ENCODE results near the gene PI4KB. TPM values are rescaled to one million over a fixed set of nuclear protein-coding genes. Genes with fewer than 3 reads are reported as not detected.
"Not testable (repeated sequence)": the region's sequence is repeated elsewhere in the genome, so short reads cannot be mapped to it uniquely, and the experiment has no call there.

Gene PI4KB
- polyA plus RNA-seq, 1 donor, result 51.9 TPM

DNA sequence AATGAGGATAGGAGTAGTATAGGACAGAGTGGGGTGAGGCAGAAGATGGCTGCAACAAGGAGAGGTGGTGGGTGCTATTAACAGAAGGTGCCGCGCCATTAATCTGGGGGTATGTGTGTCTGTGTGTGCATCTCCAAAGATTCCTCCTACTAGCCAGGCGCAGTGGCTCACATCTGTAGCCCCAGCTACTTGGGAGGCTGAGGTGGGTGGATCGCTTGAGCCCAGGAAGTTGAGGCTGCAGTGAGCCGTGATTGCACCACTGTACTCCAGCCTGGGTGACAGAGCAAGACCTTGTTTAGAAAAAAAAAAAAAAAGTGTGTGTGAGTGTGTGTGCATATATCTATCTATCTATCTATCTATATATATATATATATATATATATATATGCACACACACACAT, 51.9 kb downstream of the PI4KB start:
- DNase-seq; H3K9me3 ChIP-seq (ENCODE audit: control insufficient read depth, low read depth, low read length); H3K4me1 ChIP-seq (ENCODE audit: control insufficient read depth, insufficient read depth, low read length); H3K27me3 ChIP-seq (ENCODE audit: control insufficient read depth, insufficient read depth, low read length); H3K27ac ChIP-seq (ENCODE audit: low read length); H3K36me3 ChIP-seq (ENCODE audit: control insufficient read depth, insufficient read depth, low read length); H3K4me3 ChIP-seq (ENCODE audit: low read length): not testable (repeated sequence)
- no CpG with 5 or more reads among the region's 5 CpGs for WGBS (ENCODE audit: insufficient coverage, low lambda C conversion rate)

- DNase-seq, result no peak
- Histone ChIP-seq H3K9me3 (ENCODE audit: control insufficient read depth, low read depth, low read length) (no peaks in the 10 kb centered on the region), H3K36me3 (ENCODE audit: control insufficient read depth, insufficient read depth, low read length) (peaks cover 2% of the 10 kb centered on the region), H3K27me3 (ENCODE audit: control insufficient read depth, insufficient read depth, low read length) (no peaks in the 10 kb centered on the region), H3K4me3 (ENCODE audit: low read length) (no peak overlapping the region), H3K4me1 (ENCODE audit: control insufficient read depth, insufficient read depth, low read length) (no peaks in the 10 kb centered on the region), H3K27ac (ENCODE audit: low read length) (no peak overlapping the region)
- WGBS (ENCODE audit: insufficient coverage, low lambda C conversion rate), result no CpG with 5 or more reads among the region's 3 CpGs
Observed at GRCh38 chr1:151273924-151274466, 53.2 kb downstream of the PI4KB start.

- Histone ChIP-seq H3K27ac (ENCODE audit: low read length) (no peak overlapping the region), H3K9me3 (ENCODE audit: control insufficient read depth, low read depth, low read length) (no peaks in the 10 kb centered on the region), H3K4me3 (ENCODE audit: low read length) (no peak overlapping the region), H3K4me1 (ENCODE audit: control insufficient read depth, insufficient read depth, low read length) (no peaks in the 10 kb centered on the region), H3K36me3 (ENCODE audit: control insufficient read depth, insufficient read depth, low read length) (peaks cover 45% of the 10 kb centered on the region), H3K27me3 (ENCODE audit: control insufficient read depth, insufficient read depth, low read length) (no peaks in the 10 kb centered on the region)
- DNase-seq, result no peak
- WGBS (ENCODE audit: insufficient coverage, low lambda C conversion rate), result no CpG with 5 or more reads among the region's 4 CpGs
Observed at GRCh38 chr1:151267760-151268159, 59.5 kb downstream of the PI4KB start.

GRCh38 chr1:151266821-151267220, 60.4 kb downstream of the PI4KB start:
- Histone ChIP-seq H3K4me3 (ENCODE audit: low read length) (no peak overlapping the region), H3K27ac (ENCODE audit: low read length) (no peak overlapping the region), H3K27me3 (ENCODE audit: control insufficient read depth, insufficient read depth, low read length) (no peaks in the 10 kb centered on the region), H3K9me3 (ENCODE audit: control insufficient read depth, low read depth, low read length) (no peaks in the 10 kb centered on the region), H3K4me1 (ENCODE audit: control insufficient read depth, insufficient read depth, low read length) (no peaks in the 10 kb centered on the region), H3K36me3 (ENCODE audit: control insufficient read depth, insufficient read depth, low read length) (peaks cover 48% of the 10 kb centered on the region)
- WGBS (ENCODE audit: insufficient coverage, low lambda C conversion rate), result 90% methylated on average over 2 of the region's 8 CpGs
- DNase-seq, result no peak

- H3K36me3 ChIP-seq (ENCODE audit: control insufficient read depth, insufficient read depth, low read length), result peaks cover 48% of the 10 kb centered on the region
- no peak for DNase-seq
- H3K27me3 ChIP-seq (ENCODE audit: control insufficient read depth, insufficient read depth, low read length), result no peaks in the 10 kb centered on the region
- no peak overlapping the region for H3K27ac ChIP-seq (ENCODE audit: low read length)
- no peaks in the 10 kb centered on the region for H3K9me3 ChIP-seq (ENCODE audit: control insufficient read depth, low read depth, low read length)
- WGBS (ENCODE audit: insufficient coverage, low lambda C conversion rate), result no CpG with 5 or more reads among the region's 3 CpGs
- no peaks in the 10 kb centered on the region for H3K4me1 ChIP-seq (ENCODE audit: control insufficient read depth, insufficient read depth, low read length)
- no peak overlapping the region for H3K4me3 ChIP-seq (ENCODE audit: low read length)
Observed at GRCh38 chr1:151266315-151266714, 60.9 kb downstream of the PI4KB start.

- no peaks in the 10 kb centered on the region for H3K9me3 ChIP-seq (ENCODE audit: control insufficient read depth, low read depth, low read length)
- WGBS (ENCODE audit: insufficient coverage, low lambda C conversion rate), result no CpG with 5 or more reads among the region's 14 CpGs
- H3K36me3 ChIP-seq (ENCODE audit: control insufficient read depth, insufficient read depth, low read length), result peaks cover 48% of the 10 kb centered on the region
- no peaks in the 10 kb centered on the region for H3K27me3 ChIP-seq (ENCODE audit: control insufficient read depth, insufficient read depth, low read length)
- no peak overlapping the region for H3K27ac ChIP-seq (ENCODE audit: low read length)
- no peaks in the 10 kb centered on the region for H3K4me1 ChIP-seq (ENCODE audit: control insufficient read depth, insufficient read depth, low read length)
- no peak overlapping the region for H3K4me3 ChIP-seq (ENCODE audit: low read length)
- DNase-seq, result no peak
Observed at GRCh38 chr1:151265446-151266236, 61.6 kb downstream of the PI4KB start.

- Histone ChIP-seq H3K4me1 (ENCODE audit: control insufficient read depth, insufficient read depth, low read length) (peaks cover 4% of the 10 kb centered on the region), H3K4me3 (ENCODE audit: low read length) (no peak overlapping the region), H3K9me3 (ENCODE audit: control insufficient read depth, low read depth, low read length) (no peaks in the 10 kb centered on the region), H3K36me3 (ENCODE audit: control insufficient read depth, insufficient read depth, low read length) (peaks cover 11% of the 10 kb centered on the region), H3K27me3 (ENCODE audit: control insufficient read depth, insufficient read depth, low read length) (no peaks in the 10 kb centered on the region), H3K27ac (ENCODE audit: low read length) (no peak overlapping the region)
- no peak for DNase-seq
- no CpG with 5 or more reads among the region's 2 CpGs for WGBS (ENCODE audit: insufficient coverage, low lambda C conversion rate)
Observed at GRCh38 chr1:151259351-151259750, 67.9 kb downstream of the PI4KB start.

- no peaks in the 10 kb centered on the region for H3K9me3 ChIP-seq (ENCODE audit: control insufficient read depth, low read depth, low read length)
- WGBS (ENCODE audit: insufficient coverage, low lambda C conversion rate), result 0% methylated on average over 1 of the region's 10 CpGs
- peak overlapping the region; percentile 66 for H3K4me3 ChIP-seq (ENCODE audit: low read length)
- H3K27me3 ChIP-seq (ENCODE audit: control insufficient read depth, insufficient read depth, low read length), result no peaks in the 10 kb centered on the region
- H3K36me3 ChIP-seq (ENCODE audit: control insufficient read depth, insufficient read depth, low read length), result no peaks in the 10 kb centered on the region
- DNase-seq, result no peak
- H3K4me1 ChIP-seq (ENCODE audit: control insufficient read depth, insufficient read depth, low read length), result peaks cover 4% of the 10 kb centered on the region
- H3K27ac ChIP-seq (ENCODE audit: low read length), result peak overlapping the region; percentile 42
Observed at GRCh38 chr1:151255381-151255780, 71.8 kb downstream of the PI4KB start.

DNA sequence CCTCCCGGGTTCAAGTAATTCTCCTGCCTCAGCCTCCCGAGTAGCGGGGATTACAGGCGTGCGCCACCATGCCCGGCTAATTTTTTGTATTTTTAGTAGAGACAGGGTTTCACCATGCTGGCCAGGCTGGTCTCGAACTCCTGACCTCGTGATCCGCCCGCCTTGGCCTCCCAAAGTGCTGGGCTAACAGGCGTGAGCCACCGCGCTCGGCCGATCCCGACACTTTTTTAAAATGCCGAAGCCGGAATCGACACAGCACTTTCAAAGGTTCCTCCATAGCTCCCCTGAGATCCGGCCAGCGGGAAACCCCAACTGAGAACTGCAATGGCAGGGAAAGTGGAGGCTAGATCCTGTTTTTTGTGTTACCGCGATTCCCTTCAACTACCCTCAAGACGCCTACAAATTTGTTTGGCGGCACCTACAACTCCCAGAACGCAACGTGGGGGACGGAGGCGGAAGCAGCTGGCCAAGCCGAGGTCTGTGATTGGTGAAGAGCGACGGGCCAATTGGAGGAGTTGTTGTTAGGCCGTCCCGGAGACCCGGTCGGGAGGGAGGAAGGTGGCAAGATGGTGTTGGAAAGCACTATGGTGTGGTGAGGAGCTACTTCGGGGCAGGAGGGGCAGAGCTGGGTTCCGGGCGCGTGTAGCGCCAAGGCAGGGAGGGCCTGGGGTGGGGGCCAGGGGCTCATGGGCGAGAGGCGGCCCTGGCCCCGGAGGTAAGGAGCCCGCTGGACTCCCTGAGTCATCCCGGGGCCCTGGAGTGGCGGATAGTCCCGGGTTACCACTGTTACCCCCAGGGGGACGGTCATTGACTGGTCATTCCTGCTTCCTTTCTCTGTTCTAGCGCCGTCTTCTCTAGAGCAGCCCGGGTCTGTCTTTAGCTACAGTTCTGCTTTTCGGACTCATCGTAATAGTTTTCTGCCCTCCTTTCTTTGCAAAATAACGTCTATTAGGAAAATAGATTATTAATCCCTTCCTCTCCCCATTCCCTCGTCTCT, 72.7 kb downstream of the PI4KB start, which contains the start of gene PSMD4:
Gene PSMD4 (plus strand): TSS at position 518 of the 997 bp plus-strand sequence. CDS start 49 bp downstream, at position 567.
- Histone ChIP-seq H3K36me3 (ENCODE audit: control insufficient read depth, insufficient read depth, low read length) (peaks cover 4% of the 10 kb centered on the region), H3K4me1 (ENCODE audit: control insufficient read depth, insufficient read depth, low read length) (peaks cover 4% of the 10 kb centered on the region), H3K4me3 (ENCODE audit: low read length) (peak within 1 kb of the TSS; percentile 66), H3K9me3 (ENCODE audit: control insufficient read depth, low read depth, low read length) (no peaks in the 10 kb centered on the region), H3K27me3 (ENCODE audit: control insufficient read depth, insufficient read depth, low read length) (no peaks in the 10 kb centered on the region), H3K27ac (ENCODE audit: low read length) (peak within 1 kb of the TSS; percentile 42)
- 0% methylated on average over 7 of the region's 56 CpGs for WGBS (ENCODE audit: insufficient coverage, low lambda C conversion rate)
- peak; percentile 97 to 98 for DNase-seq

Data from large intestine (tissue), 3 donors.